NCI-H2107 (cell line): ENCODE results near the gene CALML6.

Experiments
- DNase-seq: peaks from one replicate; lab custom pipeline; 2025; lab: John Stamatoyannopoulos, UW

Gene CALML6

GRCh38 chr1:1965546-1965945, 50.5 kb downstream of the CALML6 start:
- DNase-seq: no peak

DNA sequence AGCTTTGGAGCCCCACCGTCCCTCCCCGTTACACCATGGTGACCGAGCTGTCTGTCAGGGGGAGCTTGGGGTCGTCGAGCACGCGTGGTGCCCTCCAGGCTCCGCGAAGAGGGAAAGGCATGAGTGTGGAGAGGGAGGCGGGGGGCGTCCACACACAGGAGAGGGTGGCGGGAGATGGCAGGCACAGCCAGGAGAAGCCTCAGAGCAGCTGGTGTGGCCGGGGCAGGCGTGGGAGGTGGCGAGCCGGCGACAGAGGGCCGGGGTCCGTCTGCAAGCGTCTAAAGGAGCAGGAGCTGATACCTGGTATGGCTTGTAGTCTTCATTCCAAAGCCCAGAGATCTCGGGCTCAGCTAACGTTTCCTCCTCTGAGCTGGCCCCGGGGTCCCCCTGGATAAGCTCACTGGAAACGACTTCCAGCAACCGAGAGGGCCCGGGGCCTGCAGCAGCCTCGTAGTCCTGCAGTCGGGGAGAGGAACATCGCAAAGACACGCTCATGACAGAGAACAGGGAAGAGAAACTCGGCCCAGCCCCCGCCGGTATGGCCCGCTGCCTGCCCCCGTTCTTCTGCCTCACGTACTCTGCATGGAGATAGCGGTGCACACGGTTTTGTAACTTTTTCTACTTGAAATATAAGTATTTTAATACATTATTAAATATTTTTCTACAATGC, 51.1 kb downstream of the CALML6 start:
- DNase-seq: no peak
